MM.1S (cell line): ENCODE results near the gene PAK1.

Source experiments
- DNase-seq: peaks from one replicate; pipeline ENCODE4 v3.0.0-alpha.2; 2015
- H2AFZ ChIP-seq: fragments of 300-600 bp; sonication (generic); 2 replicates; pipeline ENCODE4 v1.6.0; 2016; ENCODE audit warnings: antibody characterized with exemption, low read length
- H3F3A ChIP-seq: fragments of 300-600 bp; sonication (generic); 2 replicates; pipeline ENCODE4 v1.6.1; 2016; ENCODE audit warnings: mild to moderate bottlenecking, antibody characterized with exemption, low read length, moderate library complexity, mixed read lengths; ENCODE audit not compliant: insufficient read depth
- H3K27ac ChIP-seq: fragments of 300-600 bp; sonication (generic); 2 replicates; pipeline ENCODE4 v1.5.1; 2016; ENCODE audit warnings: mild to moderate bottlenecking, low read length
- H3K27me3 ChIP-seq: fragments of 300-600 bp; sonication (generic); replicated peaks from 2 replicates; pipeline ENCODE4 v1.6.0; 2016; ENCODE audit warnings: low read length; ENCODE audit not compliant: insufficient read depth
- H3K36me3 ChIP-seq: fragments of 300-600 bp; sonication (generic); replicated peaks from 2 replicates; pipeline ENCODE4 v1.6.1; 2016; ENCODE audit warnings: mild to moderate bottlenecking, low read length, mixed read lengths; ENCODE audit not compliant: insufficient read depth
- H3K4me1 ChIP-seq: fragments of 300-600 bp; sonication (generic); 2 replicates; pipeline ENCODE4 v1.6.1; 2016; ENCODE audit warnings: low read length, mixed read lengths
- H3K4me2 ChIP-seq: fragments of 300-600 bp; sonication (generic); 2 replicates; pipeline ENCODE4 v1.6.0; 2016; ENCODE audit warnings: low read depth, low read length
- H3K4me3 ChIP-seq: fragments of 300-600 bp; sonication (generic); 2 replicates; pipeline ENCODE4 v1.5.1; 2016; ENCODE audit warnings: low read length, mixed read lengths
- H3K79me2 ChIP-seq: fragments of 300-600 bp; sonication (generic); 2 replicates; pipeline ENCODE4 v1.6.1; 2016; ENCODE audit warnings: mixed run types, low read length, mixed read lengths
- H3K9ac ChIP-seq: fragments of 300-600 bp; sonication (generic); 2 replicates; pipeline ENCODE4 v1.6.1; 2016; ENCODE audit warnings: low read length, mixed read lengths
- H3K9me2 ChIP-seq: fragments of 300-600 bp; sonication (generic); replicated peaks from 2 replicates; pipeline ENCODE4 v1.6.1; 2016; ENCODE audit warnings: mild to moderate bottlenecking, low read length, mixed read lengths; ENCODE audit not compliant: insufficient read depth
- H3K9me3 ChIP-seq: fragments of 300-600 bp; sonication (generic); replicated peaks from 2 replicates; pipeline ENCODE4 v1.6.1; 2016; ENCODE audit warnings: mild to moderate bottlenecking, low read length, mixed read lengths; ENCODE audit not compliant: insufficient read depth
- H4K20me1 ChIP-seq: fragments of 300-600 bp; sonication (generic); 2 replicates; pipeline ENCODE4 v1.6.1; 2016; ENCODE audit warnings: mild to moderate bottlenecking, low read length, moderate library complexity, mixed read lengths; ENCODE audit not compliant: insufficient read depth
- EZH2 ChIP-seq: fragments of 300-600 bp; sonication (generic); optimal IDR thresholded peaks from 2 replicates; pipeline ENCODE3; 2017; ENCODE audit warnings: low read depth, mild to moderate bottlenecking, antibody characterized with exemption, low read length, mixed read lengths
- EZH2phosphoT487 ChIP-seq: fragments of 300-600 bp; sonication (generic); IDR thresholded peaks from 2 replicates; pipeline ENCODE4 v1.6.1; 2018; ENCODE audit warnings: antibody characterized with exemption, low read length
- TF ChIP-seq, protein P1 (sequence below): fragments of 300-600 bp; sonication (generic); IDR thresholded peaks from 2 replicates; pipeline ENCODE4 v1.5.1; 2016; ENCODE audit warnings: antibody characterized with exemption, low read length, mixed read lengths

The PAK1 gene

DNA sequence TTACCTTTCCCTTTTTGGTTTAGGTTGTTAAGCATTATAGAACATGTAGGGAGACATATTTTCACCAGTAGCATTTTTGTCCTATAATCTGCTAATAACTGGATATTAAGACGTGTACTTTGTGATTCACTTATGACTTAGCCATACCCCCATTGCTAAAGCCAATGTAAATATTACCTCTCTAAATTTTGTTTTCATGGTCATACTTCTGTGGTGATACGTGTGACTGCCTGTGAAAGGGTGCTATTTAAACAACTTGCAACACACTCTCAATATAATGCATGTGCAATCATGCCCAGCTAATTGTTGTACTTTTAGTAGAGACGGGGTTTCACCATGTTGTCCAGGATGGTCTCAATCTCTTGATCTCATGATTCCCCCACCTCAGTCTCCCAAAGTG is 36.2 kb upstream of the PAK1 start:
- H3K9ac ChIP-seq: no peak overlapping the region
- H3K9me3 ChIP-seq: no peaks in the 10 kb centered on the region
- no peaks in the 10 kb centered on the region for H3K79me2 ChIP-seq
- H3K9me2 ChIP-seq: no peaks in the 10 kb centered on the region
- no peak overlapping the region for H3K4me2 ChIP-seq
- H3K27me3 ChIP-seq: no peaks in the 10 kb centered on the region
- TF ChIP-seq, protein P1, sequence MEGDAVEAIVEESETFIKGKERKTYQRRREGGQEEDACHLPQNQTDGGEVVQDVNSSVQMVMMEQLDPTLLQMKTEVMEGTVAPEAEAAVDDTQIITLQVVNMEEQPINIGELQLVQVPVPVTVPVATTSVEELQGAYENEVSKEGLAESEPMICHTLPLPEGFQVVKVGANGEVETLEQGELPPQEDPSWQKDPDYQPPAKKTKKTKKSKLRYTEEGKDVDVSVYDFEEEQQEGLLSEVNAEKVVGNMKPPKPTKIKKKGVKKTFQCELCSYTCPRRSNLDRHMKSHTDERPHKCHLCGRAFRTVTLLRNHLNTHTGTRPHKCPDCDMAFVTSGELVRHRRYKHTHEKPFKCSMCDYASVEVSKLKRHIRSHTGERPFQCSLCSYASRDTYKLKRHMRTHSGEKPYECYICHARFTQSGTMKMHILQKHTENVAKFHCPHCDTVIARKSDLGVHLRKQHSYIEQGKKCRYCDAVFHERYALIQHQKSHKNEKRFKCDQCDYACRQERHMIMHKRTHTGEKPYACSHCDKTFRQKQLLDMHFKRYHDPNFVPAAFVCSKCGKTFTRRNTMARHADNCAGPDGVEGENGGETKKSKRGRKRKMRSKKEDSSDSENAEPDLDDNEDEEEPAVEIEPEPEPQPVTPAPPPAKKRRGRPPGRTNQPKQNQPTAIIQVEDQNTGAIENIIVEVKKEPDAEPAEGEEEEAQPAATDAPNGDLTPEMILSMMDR: no peak
- TF ChIP-seq EZH2 (no peak), EZH2phosphoT487 (no peak)
- H3K27ac ChIP-seq: no peak overlapping the region
- DNase-seq: no peak
- H3K36me3 ChIP-seq: no peaks in the 10 kb centered on the region
- no peaks in the 10 kb centered on the region for H3F3A ChIP-seq
- H4K20me1 ChIP-seq: no peaks in the 10 kb centered on the region
- no peak overlapping the region for H2AFZ ChIP-seq
- H3K4me1 ChIP-seq: no peaks in the 10 kb centered on the region
- H3K4me3 ChIP-seq: no peak overlapping the region

DNA sequence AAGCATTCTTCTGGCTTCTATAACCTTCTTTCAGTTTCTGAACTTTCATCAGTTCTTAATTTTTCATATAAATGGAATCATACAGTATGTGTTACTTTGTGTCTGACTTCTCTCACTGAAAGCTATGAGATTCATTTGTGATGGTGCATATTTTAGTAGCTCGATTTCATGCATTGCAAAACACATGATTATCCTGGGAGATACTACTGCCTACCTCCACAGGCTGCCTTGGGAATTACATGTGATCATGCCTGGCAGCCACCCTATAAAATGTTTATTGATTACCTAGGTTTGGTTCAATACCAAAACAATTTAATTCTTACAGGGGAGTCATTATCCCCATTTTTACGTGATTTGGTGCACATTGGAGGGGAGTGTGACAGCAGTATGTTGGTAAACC is 34.1 kb upstream of the PAK1 start:
- H3K36me3 ChIP-seq: no peaks in the 10 kb centered on the region
- no peaks in the 10 kb centered on the region for H3K9me2 ChIP-seq
- no peaks in the 10 kb centered on the region for H4K20me1 ChIP-seq
- no peak overlapping the region for H2AFZ ChIP-seq
- H3F3A ChIP-seq: no peaks in the 10 kb centered on the region
- H3K4me2 ChIP-seq: no peak overlapping the region
- H3K9ac ChIP-seq: no peak overlapping the region
- no peaks in the 10 kb centered on the region for H3K27me3 ChIP-seq
- H3K4me3 ChIP-seq: no peak overlapping the region
- no peak overlapping the region for H3K27ac ChIP-seq
- no peak for DNase-seq
- no peaks in the 10 kb centered on the region for H3K4me1 ChIP-seq
- H3K79me2 ChIP-seq: no peaks in the 10 kb centered on the region
- no peaks in the 10 kb centered on the region for H3K9me3 ChIP-seq
- no peak for TF ChIP-seq EZH2phosphoT487
- TF ChIP-seq, protein P1: no peak

DNA sequence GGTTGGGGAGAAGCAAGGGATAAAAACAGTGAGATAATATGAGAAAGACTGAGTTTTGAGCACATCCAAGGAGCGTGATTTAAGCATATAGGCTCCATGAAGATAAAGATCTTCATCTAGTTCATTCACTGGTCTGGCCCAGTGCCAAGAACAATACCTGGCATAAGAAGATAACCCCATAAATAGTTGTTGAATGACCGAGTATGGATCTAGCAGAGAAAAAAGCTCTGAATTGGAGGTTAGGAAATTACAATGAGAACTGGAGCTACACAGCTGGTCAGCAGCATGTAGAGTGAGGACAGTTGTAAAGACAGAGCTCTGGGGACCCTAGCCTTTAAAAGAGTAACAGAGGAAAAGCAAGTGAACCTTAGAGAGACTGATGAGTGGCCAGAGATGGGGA is 33.0 kb upstream of the PAK1 start:
- no peaks in the 10 kb centered on the region for H3K9me3 ChIP-seq
- H3K4me1 ChIP-seq: peaks cover 5% of the 10 kb centered on the region
- H3K27ac ChIP-seq: no peak overlapping the region
- H3K4me3 ChIP-seq: no peak overlapping the region
- no peak overlapping the region for H3K4me2 ChIP-seq
- no peak overlapping the region for H2AFZ ChIP-seq
- no peaks in the 10 kb centered on the region for H3F3A ChIP-seq
- no peaks in the 10 kb centered on the region for H3K9me2 ChIP-seq
- no peak for DNase-seq
- H3K27me3 ChIP-seq: no peaks in the 10 kb centered on the region
- no peaks in the 10 kb centered on the region for H4K20me1 ChIP-seq
- no peaks in the 10 kb centered on the region for H3K36me3 ChIP-seq
- no peak for TF ChIP-seq EZH2
- TF ChIP-seq, protein P1: no peak
- no peak for TF ChIP-seq EZH2phosphoT487
- no peak overlapping the region for H3K9ac ChIP-seq
- no peaks in the 10 kb centered on the region for H3K79me2 ChIP-seq

DNA sequence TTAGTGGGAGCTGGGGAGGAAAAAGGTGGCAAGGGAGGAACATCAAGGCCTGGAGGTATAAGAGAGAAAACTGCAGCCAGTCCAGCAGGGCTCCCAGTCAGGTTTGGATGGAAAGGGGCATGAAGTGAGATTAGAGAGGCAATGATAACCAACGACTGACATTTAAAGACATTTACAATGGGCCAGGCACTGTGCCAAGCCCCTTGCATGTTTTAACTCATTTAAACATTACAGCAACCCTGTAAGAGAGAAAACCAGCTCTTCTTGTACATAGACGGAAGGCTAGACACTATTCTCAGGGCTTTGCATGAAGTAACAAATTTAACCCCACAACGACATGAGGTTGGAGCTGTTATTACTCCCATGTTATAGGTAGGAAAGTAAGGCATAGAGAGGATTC is 32.1 kb upstream of the PAK1 start:
- TF ChIP-seq, protein P1: no peak
- no peak for TF ChIP-seq EZH2phosphoT487
- no peak for TF ChIP-seq EZH2
- DNase-seq: no peak
- no peak overlapping the region for H3K27ac ChIP-seq
- H3K9me3 ChIP-seq: no peaks in the 10 kb centered on the region
- H3F3A ChIP-seq: no peaks in the 10 kb centered on the region
- H3K9ac ChIP-seq: no peak overlapping the region
- no peak overlapping the region for H3K4me2 ChIP-seq
- no peaks in the 10 kb centered on the region for H3K27me3 ChIP-seq
- no peak overlapping the region for H2AFZ ChIP-seq
- H4K20me1 ChIP-seq: no peaks in the 10 kb centered on the region
- H3K36me3 ChIP-seq: no peaks in the 10 kb centered on the region
- H3K4me1 ChIP-seq: peaks cover 12% of the 10 kb centered on the region
- H3K4me3 ChIP-seq: no peak overlapping the region
- no peaks in the 10 kb centered on the region for H3K79me2 ChIP-seq
- no peaks in the 10 kb centered on the region for H3K9me2 ChIP-seq
